C4-2B (cell line): Measurements from ENCODE around the gene GUSB.

ENCODE experiments used
- CTCF ChIP-seq: fragments of 450-650 bp; conservative IDR thresholded peaks from 2 replicates; pipeline ENCODE4 v1.5.1; 2017; ENCODE audit warnings: mild to moderate bottlenecking
- ZFX ChIP-seq: fragments of 450-650 bp; IDR thresholded peaks from 2 replicates; pipeline ENCODE4 v1.6.1; 2017

GRCh38 chr7:66007232-66007631, 25.2 kb upstream of the GUSB start:
- no peak for TF ChIP-seq CTCF
- TF ChIP-seq ZFX = no peak
